ENCODE measurements around the gene DGKZ.

GRCh38 chr11:46397526-46397925 lies 50.3 kb downstream of the DGKZ start:
- TF ChIP-seq CTBP1 (IDR thresholded peaks at IDR 0.05; ENCODE audit: borderline replicate concordance) (no peak), ELF4 (IDR thresholded peaks at IDR 0.05) (no peak), L3MBTL2 (conservative IDR thresholded peaks at IDR 0.05) (no peak), ARNT (IDR thresholded peaks at IDR 0.05) (no peak), BHLHE40 (IDR thresholded peaks at IDR 0.05; ENCODE audit: borderline replicate concordance) (no peak), SP1 (IDR thresholded peaks at IDR 0.05) (no peak), HDGF (IDR thresholded peaks at IDR 0.05; ENCODE audit: borderline replicate concordance) (no peak)

All from HEK293T (cell line).